Neural progenitor cell (in vitro differentiated cells): ENCODE results near the gene NFATC4.

Experiments
- CTCF ChIP-seq: fragments of 200-600 bp; sonication (generic); IDR thresholded peaks from 2 replicates; pipeline ENCODE4 v1.5.1; 2017; ENCODE audit warnings: antibody characterized with exemption, mild to moderate bottlenecking
- EZH2 ChIP-seq: fragments of 200-600 bp; sonication (generic); IDR thresholded peaks from 2 replicates; pipeline ENCODE4 v1.6.1; 2017; ENCODE audit warnings: antibody characterized with exemption, mild to moderate bottlenecking, moderate library complexity
- EZH2phosphoT487 ChIP-seq: fragments of 200-600 bp; sonication (generic); IDR thresholded peaks from 2 replicates; pipeline ENCODE4 v1.6.1; 2017; ENCODE audit warnings: antibody characterized with exemption

DNA sequence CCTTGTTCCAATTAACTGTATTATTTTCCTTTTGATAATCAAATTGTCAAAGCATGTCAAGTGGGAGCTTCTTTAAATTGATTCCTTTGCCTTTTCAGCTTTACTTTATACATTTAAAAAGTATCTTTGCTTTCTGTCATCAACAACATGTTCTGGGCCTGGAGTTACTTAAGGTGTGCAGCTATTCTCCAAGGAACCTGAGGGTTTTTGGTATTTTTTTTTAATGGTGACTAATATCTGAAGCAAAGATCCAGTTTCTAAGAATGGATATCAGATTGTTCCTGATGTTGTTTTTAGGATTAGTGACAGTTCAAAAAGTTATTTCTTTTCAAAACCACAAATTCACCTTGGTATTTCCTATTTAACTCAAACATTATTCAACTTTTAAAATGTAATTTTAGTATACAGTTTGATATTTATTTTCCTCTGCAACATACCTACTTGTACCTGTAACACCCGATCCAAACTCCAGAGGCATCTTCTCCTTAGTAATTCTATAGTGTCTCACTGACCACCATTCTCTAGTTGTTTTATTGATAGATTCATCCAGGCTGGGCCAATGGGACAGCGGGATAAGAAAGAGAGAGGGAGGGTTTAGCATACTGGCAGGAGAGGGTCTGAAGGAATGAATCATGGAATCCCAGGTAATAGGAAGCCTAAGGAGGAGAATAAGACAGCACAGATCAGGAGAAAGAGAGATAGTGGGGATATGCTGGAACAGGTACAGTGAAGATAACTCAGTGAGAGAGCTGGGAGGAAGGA lies 58.3 kb downstream of the NFATC4 start:
- TF ChIP-seq CTCF (no peak), EZH2 (no peak), EZH2phosphoT487 (no peak)
